Measurements from ENCODE around the gene RGL1. TPM values are rescaled to one million over a fixed set of nuclear protein-coding genes. Genes with fewer than 3 reads are reported as not detected.

Gene RGL1
- total RNA-seq, 1 donor from 2014 or later: 0.26 TPM

- Histone ChIP-seq H3K27me3 (ENCODE audit: control insufficient read depth, insufficient read depth, low read length) (no peaks in the 10 kb centered on the region), H3K4me3 (ENCODE audit: low read depth, low read length) (no peak overlapping the region), H3K36me3 (ENCODE audit: control insufficient read depth, insufficient read depth, low read length) (no peaks in the 10 kb centered on the region)
- TF ChIP-seq, protein P1, sequence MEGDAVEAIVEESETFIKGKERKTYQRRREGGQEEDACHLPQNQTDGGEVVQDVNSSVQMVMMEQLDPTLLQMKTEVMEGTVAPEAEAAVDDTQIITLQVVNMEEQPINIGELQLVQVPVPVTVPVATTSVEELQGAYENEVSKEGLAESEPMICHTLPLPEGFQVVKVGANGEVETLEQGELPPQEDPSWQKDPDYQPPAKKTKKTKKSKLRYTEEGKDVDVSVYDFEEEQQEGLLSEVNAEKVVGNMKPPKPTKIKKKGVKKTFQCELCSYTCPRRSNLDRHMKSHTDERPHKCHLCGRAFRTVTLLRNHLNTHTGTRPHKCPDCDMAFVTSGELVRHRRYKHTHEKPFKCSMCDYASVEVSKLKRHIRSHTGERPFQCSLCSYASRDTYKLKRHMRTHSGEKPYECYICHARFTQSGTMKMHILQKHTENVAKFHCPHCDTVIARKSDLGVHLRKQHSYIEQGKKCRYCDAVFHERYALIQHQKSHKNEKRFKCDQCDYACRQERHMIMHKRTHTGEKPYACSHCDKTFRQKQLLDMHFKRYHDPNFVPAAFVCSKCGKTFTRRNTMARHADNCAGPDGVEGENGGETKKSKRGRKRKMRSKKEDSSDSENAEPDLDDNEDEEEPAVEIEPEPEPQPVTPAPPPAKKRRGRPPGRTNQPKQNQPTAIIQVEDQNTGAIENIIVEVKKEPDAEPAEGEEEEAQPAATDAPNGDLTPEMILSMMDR (IDR thresholded peaks at IDR 0.05; ENCODE audit: insufficient read depth, low read length, severe bottlenecking): no peak
- FAIRE-seq (no peak), DNase-seq (ENCODE audit: low read depth) (no peak)
Measured at GRCh38 chr1:183774938-183775337, 30.0 kb upstream of the RGL1 start.

- Histone ChIP-seq H3K36me3 (ENCODE audit: control insufficient read depth, insufficient read depth, low read length) (no peaks in the 10 kb centered on the region), H3K27me3 (ENCODE audit: control insufficient read depth, insufficient read depth, low read length) (no peaks in the 10 kb centered on the region), H3K4me3 (ENCODE audit: low read depth, low read length) (no peak overlapping the region)
- FAIRE-seq (no peak), DNase-seq (ENCODE audit: low read depth) (no peak)
- TF ChIP-seq, protein P1 (IDR thresholded peaks at IDR 0.05; ENCODE audit: insufficient read depth, low read length, severe bottlenecking): no peak
Measured at GRCh38 chr1:183776731-183777130, 28.2 kb upstream of the RGL1 start.

- no peak for DNase-seq (ENCODE audit: low read depth)
- Histone ChIP-seq H3K36me3 (ENCODE audit: control insufficient read depth, insufficient read depth, low read length) (no peaks in the 10 kb centered on the region), H3K4me3 (ENCODE audit: low read depth, low read length) (no peak overlapping the region), H3K27me3 (ENCODE audit: control insufficient read depth, insufficient read depth, low read length) (no peaks in the 10 kb centered on the region)
- TF ChIP-seq, protein P1 (IDR thresholded peaks at IDR 0.05; ENCODE audit: insufficient read depth, low read length, severe bottlenecking): no peak
- FAIRE-seq: no peak
Measured at GRCh38 chr1:183777328-183777727, 27.6 kb upstream of the RGL1 start.

DNA sequence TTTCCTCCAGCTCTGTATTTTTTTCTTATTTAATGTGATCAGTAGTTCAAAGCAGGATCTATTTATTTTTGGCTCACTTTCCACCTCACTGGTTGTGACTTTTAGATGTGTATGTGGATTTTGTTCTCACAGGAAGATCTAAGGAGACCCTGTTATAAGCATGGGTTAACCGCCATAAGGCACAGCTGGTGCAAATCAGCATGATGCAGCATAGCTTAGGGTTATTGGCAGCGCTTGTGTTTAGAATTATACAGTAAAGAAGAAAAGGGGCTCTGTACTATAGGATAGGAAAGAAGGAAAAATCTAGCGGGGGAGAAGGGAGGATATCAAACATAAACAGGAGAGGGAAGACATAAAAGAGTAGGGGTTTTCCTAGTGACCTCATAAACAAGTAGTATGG lies 26.9 kb upstream of the RGL1 start:
- TF ChIP-seq, protein P1 (IDR thresholded peaks at IDR 0.05; ENCODE audit: insufficient read depth, low read length, severe bottlenecking): no peak
- no peaks in the 10 kb centered on the region for H3K36me3 ChIP-seq (ENCODE audit: control insufficient read depth, insufficient read depth, low read length)
- no peaks in the 10 kb centered on the region for H3K27me3 ChIP-seq (ENCODE audit: control insufficient read depth, insufficient read depth, low read length)
- FAIRE-seq (no peak), DNase-seq (ENCODE audit: low read depth) (no peak)
- no peak overlapping the region for H3K4me3 ChIP-seq (ENCODE audit: low read depth, low read length)

- H3K4me3 ChIP-seq (ENCODE audit: low read depth, low read length): no peak overlapping the region
- TF ChIP-seq, protein P1 (IDR thresholded peaks at IDR 0.05; ENCODE audit: insufficient read depth, low read length, severe bottlenecking): no peak
- FAIRE-seq (no peak), DNase-seq (ENCODE audit: low read depth) (no peak)
- H3K27me3 ChIP-seq (ENCODE audit: control insufficient read depth, insufficient read depth, low read length): no peaks in the 10 kb centered on the region
- H3K36me3 ChIP-seq (ENCODE audit: control insufficient read depth, insufficient read depth, low read length): no peaks in the 10 kb centered on the region
Measured at GRCh38 chr1:183778568-183779433, 26.1 kb upstream of the RGL1 start.

Measured in bronchial epithelial cell (primary cell).